COLO668 (cell line): Measurements from ENCODE around the gene UFD1.

Experiments
- DNase-seq: peaks from one replicate; lab custom pipeline; 2025; ENCODE audit not compliant: unreplicated experiment; lab: John Stamatoyannopoulos, UW

UFD1 gene

DNA sequence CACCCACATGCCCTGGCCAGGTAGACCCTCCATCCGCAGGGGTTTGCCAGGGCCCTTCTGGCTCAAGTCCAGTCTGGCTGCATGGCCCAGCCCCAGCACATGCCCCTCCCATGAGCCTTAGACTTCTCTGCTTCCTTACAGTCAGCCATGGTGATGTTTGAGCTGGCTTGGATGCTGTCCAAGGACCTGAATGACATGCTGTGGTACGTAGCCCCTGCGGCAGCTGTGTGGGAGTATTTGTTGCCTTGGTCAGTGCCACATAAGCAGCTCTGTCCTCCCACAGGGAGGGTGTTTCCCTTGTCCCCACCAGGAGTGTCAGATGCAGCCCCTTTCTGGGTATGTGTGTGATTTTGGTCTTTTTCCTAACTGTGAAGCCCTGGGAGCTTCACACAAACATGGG is 18.3 kb upstream of the UFD1 start:
- no peak for DNase-seq

DNA sequence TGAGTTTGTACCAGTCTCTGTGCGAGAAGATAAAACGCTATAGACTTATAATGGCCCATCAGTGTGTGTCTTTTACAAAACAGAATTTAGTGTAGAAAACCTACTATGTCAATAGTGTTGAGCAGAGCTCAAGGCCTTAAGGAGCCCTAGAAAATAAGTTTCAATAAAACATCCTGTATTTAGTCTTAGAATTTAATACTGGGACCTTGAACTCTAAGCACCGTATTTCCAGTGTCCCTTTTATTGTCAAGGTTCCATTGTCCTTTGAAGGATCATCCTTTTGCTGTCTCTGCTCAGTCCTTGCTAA is 17.3 kb upstream of the UFD1 start:
- DNase-seq: no peak

GRCh38 chr22:19495562-19496323 is 16.8 kb upstream of the UFD1 start:
- no peak for DNase-seq

- no peak for DNase-seq
Observed at GRCh38 chr22:19494676-19495173, 15.7 kb upstream of the UFD1 start.

- no peak for DNase-seq
Observed at GRCh38 chr22:19494001-19494560, 15.1 kb upstream of the UFD1 start.

- no peak for DNase-seq
Observed at GRCh38 chr22:19492504-19493174, 13.6 kb upstream of the UFD1 start.

DNA sequence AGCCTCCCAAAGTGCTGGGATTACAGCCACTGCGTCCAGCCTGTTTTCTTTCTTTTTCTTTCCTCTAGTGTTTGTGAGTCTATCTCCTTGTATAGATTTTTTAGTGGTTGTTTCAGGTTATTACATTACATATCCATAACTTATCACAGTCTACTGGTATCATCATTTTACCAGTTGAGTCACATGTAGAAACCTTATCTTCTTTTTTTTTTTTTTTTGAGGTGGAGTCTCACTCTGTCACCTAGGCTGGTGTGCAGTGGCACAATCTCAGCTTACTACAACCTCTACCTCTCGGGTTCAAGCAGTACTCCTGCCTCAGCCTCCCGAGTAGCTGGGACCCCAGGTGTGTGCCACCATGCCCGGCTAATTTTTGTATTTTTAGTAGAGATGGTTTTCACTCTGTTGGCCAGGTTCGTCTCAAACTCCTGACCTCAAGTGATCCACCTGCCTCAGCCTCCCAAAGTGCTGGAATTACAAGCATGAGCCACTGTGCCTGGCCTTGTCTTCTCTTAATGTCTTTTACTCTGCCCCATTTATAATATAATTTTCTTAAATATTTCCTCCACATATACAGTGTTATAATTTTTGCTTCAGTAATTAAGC is 11.7 kb upstream of the UFD1 start:
- no peak for DNase-seq

- DNase-seq: no peak
Observed at GRCh38 chr22:19488884-19489843, 10.2 kb upstream of the UFD1 start.

- DNase-seq: no peak
Observed at GRCh38 chr22:19488285-19488684, 9.3 kb upstream of the UFD1 start.

DNA sequence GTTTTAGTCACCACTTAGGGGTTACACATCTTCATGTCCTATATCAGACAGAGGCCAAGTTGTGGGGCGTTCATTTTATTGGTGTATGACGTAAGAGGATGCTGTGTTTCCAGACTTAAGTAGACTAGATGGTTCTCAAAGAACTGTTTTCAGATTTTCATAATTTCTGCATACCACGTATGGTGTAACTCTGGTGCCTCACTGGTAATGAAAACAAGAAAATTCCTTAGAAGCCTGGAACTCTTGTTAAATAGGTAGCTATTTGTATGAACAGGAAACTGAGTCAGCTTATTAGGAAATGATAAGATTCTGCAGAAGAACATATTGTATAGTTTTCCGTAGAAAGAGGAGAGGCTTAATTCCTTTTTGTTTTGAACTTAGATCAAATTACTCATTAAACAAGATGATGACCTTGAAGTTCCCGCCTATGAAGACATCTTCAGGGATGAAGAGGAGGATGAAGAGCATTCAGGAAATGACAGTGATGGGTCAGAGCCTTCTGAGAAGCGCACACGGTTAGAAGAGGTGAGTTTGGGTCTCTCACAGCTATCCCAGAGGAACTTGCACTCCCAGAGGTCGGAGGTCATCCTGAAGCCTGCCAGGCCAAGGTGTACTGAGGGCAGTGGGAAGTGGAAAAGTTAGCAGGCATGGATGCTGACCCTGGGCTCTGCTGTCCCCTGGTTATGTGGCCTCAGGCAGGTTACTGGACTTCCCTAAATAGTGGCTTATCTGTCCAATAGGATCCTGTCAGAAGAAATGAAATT is 4.7 kb upstream of the UFD1 start:
- DNase-seq: no peak

DNA sequence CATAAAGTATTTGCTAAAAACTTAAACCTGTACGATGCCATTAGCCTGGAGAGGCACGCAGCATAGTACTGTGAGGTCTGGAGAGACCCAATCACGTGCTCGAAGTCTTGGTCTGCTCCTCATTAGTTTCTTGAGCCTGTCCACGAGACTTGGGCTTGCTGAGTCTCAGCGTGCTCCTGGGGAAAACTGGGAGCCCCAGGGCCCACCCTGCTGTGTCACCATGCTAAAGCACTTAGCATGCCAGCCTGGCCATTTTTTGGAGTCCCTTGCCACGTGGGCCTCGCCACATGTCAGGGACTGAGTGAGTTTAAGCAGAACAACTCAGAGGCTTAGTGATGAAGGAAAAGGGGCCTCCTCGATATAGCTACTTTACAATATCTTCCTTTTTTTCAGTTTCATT is 3.3 kb upstream of the UFD1 start:
- no peak for DNase-seq

DNA sequence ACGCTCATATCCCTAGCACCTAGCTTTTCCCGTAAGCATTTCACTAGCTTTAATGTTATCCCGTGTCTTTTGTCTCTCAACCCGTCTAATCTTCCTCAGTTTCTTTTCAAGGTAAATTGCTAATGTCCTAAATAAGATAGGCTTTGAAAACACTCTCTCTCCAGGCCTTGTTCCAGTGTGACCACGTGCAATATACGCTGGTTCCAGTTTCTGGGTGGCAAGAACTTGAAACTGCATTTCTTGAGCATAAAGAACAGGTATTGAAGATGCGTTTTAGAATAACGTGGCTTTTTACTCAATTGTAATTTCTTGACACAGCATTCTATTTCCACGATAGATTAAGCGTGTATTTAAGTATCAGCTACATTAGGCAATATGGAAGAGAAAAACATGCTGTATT is 1.8 kb upstream of the UFD1 start:
- DNase-seq: no peak

DNA sequence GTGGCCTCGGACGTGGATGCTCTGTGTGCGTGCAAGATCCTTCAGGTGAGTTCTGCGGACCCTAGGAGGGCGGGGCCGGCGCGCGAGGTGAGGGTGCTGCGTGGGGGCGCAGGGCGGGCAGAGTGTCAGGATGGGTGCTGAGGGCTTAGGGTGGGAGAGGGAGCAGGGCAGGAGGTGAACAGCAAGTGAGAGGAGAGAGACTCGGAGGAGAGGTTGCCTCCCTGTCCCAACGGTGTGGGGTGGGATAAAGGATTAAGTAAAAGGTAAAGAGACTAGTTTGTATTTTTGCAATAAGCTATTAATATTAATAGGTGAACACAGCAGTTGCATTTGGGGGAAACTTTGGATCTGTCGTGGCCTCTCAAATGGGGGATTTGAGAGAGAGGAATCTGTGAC is 1.2 kb upstream of the UFD1 start:
- DNase-seq: no peak

DNA sequence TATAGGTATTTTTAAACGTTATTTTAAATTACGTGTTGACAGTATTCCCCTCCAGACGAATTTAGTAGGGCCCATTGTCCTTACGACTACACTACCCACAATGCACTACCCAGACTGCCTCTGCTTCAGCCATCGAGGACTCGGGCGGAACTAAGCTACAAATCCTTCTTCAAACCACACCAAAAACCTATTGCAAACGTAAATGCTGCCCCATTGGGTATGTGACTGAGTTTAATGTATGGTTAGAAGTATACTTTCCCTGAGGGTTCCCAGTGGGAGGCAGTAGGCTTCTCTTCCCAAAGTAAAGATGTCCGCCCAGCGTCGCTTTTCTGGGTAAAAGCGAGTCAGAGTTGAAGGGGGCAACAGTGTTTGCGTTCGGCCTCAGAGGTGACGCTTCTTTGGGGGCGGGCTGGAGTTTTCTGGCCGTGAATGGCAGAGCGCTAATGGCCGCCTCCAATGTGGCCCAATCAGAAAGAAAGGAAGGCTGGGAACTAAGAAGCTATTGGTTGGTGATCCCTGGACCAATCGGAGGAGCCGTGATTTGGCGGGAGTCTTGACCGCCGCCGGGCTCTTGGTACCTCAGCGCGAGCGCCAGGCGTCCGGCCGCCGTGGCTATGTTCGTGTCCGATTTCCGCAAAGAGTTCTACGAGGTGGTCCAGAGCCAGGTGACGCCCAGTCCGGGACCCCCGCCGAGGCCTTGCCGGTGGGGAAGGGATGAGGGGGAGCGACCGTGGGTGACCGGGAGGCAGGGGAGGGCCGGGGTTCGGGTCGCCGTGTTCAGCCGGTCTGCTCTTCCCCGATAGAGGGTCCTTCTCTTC is 571 bp upstream of the UFD1 start, which contains the start of gene CDC45:
Gene CDC45 (plus strand): TSS at position 566 of the 818 bp plus-strand sequence. CDS start 49 bp downstream, at position 615.
- peak; percentile 95 for DNase-seq

DNA sequence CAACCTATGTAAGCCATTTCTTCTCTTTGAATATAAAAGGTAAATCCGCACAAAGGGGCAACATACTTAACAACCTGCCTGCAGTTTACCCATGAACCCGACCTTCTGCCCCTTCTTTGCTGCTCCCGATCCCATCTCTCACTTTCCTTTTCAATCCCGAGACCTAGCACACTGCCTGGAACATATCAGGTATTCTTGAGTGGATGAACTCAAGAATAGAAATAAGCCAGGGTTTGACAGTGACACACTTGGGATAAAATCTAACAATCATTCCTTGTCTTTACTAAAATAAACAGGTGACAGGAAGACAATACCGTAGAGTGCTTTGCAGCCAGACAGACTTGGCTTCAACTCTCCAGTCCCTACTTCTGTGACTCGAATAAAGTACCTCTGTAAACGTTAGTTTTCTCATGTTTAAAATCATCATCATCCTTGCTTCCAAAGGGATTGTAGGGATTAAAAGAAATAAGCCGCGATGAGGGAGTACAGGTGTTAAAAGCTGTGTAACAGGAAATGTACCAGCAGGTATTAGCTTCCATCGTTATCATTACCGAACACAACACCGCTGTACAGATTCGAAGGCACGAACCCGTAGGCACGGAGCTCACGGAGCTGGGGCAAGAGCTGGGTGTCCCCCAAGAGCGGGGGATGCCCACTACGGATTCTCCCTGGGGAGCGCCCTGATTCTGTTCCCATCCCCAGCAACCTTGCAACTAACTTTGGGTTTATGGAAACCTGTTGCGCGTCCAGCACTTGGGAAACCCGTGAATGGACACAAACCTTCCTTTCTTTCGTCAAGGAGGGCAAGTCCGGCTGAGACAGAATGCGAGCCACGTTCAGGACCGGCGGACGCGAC is 720 bp downstream of the UFD1 start:
- peak; percentile 12 for DNase-seq

GRCh38 chr22:19477321-19478044 is 1.5 kb downstream of the UFD1 start:
- DNase-seq: no peak

- DNase-seq: no peak
Observed at GRCh38 chr22:19476023-19476422, 3.0 kb downstream of the UFD1 start.

DNA sequence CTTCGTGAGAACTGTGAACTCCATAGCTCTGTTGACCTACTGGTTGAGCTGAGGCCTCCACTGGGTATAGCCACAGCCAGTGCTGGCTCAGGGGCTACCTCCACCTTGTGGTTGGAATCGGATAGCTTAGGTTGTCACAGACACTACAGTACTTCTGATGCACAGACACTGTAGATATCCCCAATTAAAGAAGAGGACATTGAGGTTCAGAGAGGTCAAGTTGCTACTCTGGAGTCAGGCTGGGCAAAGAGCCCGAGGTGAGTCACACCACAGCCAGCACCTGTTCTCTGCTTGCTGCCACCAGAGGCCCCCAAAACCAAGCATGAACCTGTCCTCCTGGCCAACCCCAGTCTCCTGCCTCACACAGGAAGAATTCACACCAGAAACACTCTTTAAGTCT is 5.4 kb downstream of the UFD1 start:
- no peak for DNase-seq
